Lower leg skin (tissue), 4 donors: Measurements from ENCODE around the gene MEI4. TPM values are rescaled to one million over a fixed set of nuclear protein-coding genes. Genes with fewer than 3 reads are reported as not detected.

Experiments
- DNase-seq, 2 donors: peaks; one replicate each; pipeline ENCODE4 v3.0.0-alpha.2; 2019; ENCODE audit warnings: low spot score in 2 of 2
- H3K4me3 ChIP-seq: fragments of 200-600 bp; sonication (generic); 2 replicates; pipeline ENCODE4 v1.5.1; 2017; ENCODE audit warnings: mild to moderate bottlenecking, low read depth; ENCODE audit not compliant: poor library complexity, severe bottlenecking
- CTCF ChIP-seq, 3 donors: fragments of 450-650 bp; IDR thresholded peaks; one replicate each; pipeline ENCODE4 v1.5.1; 2016; ENCODE audit warnings: antibody characterized with exemption in 3 of 3, mild to moderate bottlenecking in 3 of 3, moderate library complexity in 2 of 3
- POLR2A ChIP-seq, 2 donors: fragments of 450-650 bp; IDR thresholded peaks; one replicate each; pipeline ENCODE4 v1.6.1; 2016 to 2017; ENCODE audit warnings: antibody characterized with exemption in 2 of 2, mild to moderate bottlenecking in 1 of 2, moderate library complexity in 1 of 2
- WGBS, 2 donors: methylation state at CpG; one replicate each; pipeline ENCODE4 v1.1.5; 2018; 5-methylcytosine and 5-hydroxymethylcytosine counted together
- intact Hi-C: fragments of 100-400 bp; cut with DNase I; formaldehyde crosslinking; loops from one replicate; pipeline ENCODE4 v1.15.0; 2023; ENCODE audit warnings: low total_unique reads
- total RNA-seq, 4 donors: library from RNA; depleted of rRNA; stranded (reverse); fragments of >200 nt; gene quantifications; one replicate each; pipeline ENCODE4 v1.1.0, GENCODE V29; 2016

The MEI4 gene
- total RNA-seq, 4 donors from 2014 or later = 0.05 TPM; not detected in 3

- TF ChIP-seq CTCF (IDR thresholded peaks at IDR 0.05) = no peak
- TF ChIP-seq POLR2A (IDR thresholded peaks at IDR 0.05) = no peak
- intact Hi-C loops = no loop called here
- 82 to 97% methylated on average over 1 of the region's 1 CpG for WGBS, 2 donors
These were observed 258.0 kb downstream of the MEI4 start for GRCh38 chr6:77910826-77911225.

GRCh38 chr6:77926198-77926751 is 273.4 kb downstream of the MEI4 start:
- WGBS, 2 donors = 49 to 53% methylated on average over 3 of the region's 3 CpGs
- H3K4me3 ChIP-seq = no peak overlapping the region
- TF ChIP-seq POLR2A (IDR thresholded peaks at IDR 0.05) = no peak
- DNase-seq = no peak
- intact Hi-C loops = no loop called here

More at GRCh38 chr6:77910826-77911225, 258.0 kb downstream of the MEI4 start:
- H3K4me3 ChIP-seq = no peak overlapping the region
- DNase-seq = no peak

- WGBS, 2 donors = 67 to 83% methylated on average over 2 of the region's 2 CpGs
- no peak for DNase-seq
- TF ChIP-seq POLR2A (IDR thresholded peaks at IDR 0.05) (no peak), CTCF (IDR thresholded peaks at IDR 0.05) (no peak)
- no peak overlapping the region for H3K4me3 ChIP-seq
- intact Hi-C loops = no loop called here
These were observed 277.5 kb downstream of the MEI4 start for GRCh38 chr6:77930382-77930781.

- TF ChIP-seq POLR2A (IDR thresholded peaks at IDR 0.05) (no peak), CTCF (IDR thresholded peaks at IDR 0.05) (no peak)
- intact Hi-C loops = no loop called here
- H3K4me3 ChIP-seq = no peak overlapping the region
- no peak for DNase-seq
These were observed 278.1 kb downstream of the MEI4 start for GRCh38 chr6:77930952-77931351.

GRCh38 chr6:77962070-77962469 is 309.2 kb downstream of the MEI4 start:
- no peak for DNase-seq
- intact Hi-C loops = no loop called here
- 94 to 95% methylated on average over 4 of the region's 4 CpGs for WGBS, 2 donors
- TF ChIP-seq POLR2A (IDR thresholded peaks at IDR 0.05) (no peak), CTCF (IDR thresholded peaks at IDR 0.05) (no peak)
- H3K4me3 ChIP-seq = no peak overlapping the region

GRCh38 chr6:77965449-77965848 is 312.6 kb downstream of the MEI4 start:
- intact Hi-C loops = no loop called here
- no peak for DNase-seq
- WGBS, 2 donors = 88 to 93% methylated on average over 1 of the region's 1 CpG
- H3K4me3 ChIP-seq = no peak overlapping the region
- TF ChIP-seq CTCF (IDR thresholded peaks at IDR 0.05) (no peak), POLR2A (IDR thresholded peaks at IDR 0.05) (no peak)
